ENCODE measurements around the gene CCDC137.

CCDC137 gene

GRCh38 chr17:81695801-81696200, 29.3 kb downstream of the CCDC137 start:
- no peaks in the 10 kb centered on the region for H3K27me3 Mint-ChIP-seq
- no peak for DNase-seq (ENCODE audit: low spot score in 2 of 2)
- peaks cover under 1% of the 10 kb centered on the region for H3K4me1 Mint-ChIP-seq
- no peak for ATAC-seq (ENCODE audit: low read depth)
- no peak overlapping the region for H3K27ac Mint-ChIP-seq
- peaks cover 15% of the 10 kb centered on the region for H3K36me3 Mint-ChIP-seq
- no peak overlapping the region for H3K4me3 Mint-ChIP-seq
- H3K9me3 Mint-ChIP-seq, result no peaks in the 10 kb centered on the region

GRCh38 chr17:81696218-81696941, 29.8 kb downstream of the CCDC137 start:
- Mint-ChIP-seq H3K27ac (no peak overlapping the region), H3K4me1 (peaks cover 3% of the 10 kb centered on the region), H3K9me3 (no peaks in the 10 kb centered on the region), H3K36me3 (peaks cover 17% of the 10 kb centered on the region), H3K27me3 (no peaks in the 10 kb centered on the region), H3K4me3 (no peak overlapping the region)
- ATAC-seq (ENCODE audit: low read depth), result no peak
- DNase-seq (ENCODE audit: low spot score in 2 of 2), result no peak

- Mint-ChIP-seq H3K4me1 (peaks cover 6% of the 10 kb centered on the region), H3K9me3 (no peaks in the 10 kb centered on the region), H3K4me3 (no peak overlapping the region), H3K27me3 (no peaks in the 10 kb centered on the region), H3K27ac (no peak overlapping the region), H3K36me3 (peaks cover 18% of the 10 kb centered on the region)
- ATAC-seq (ENCODE audit: low read depth) (no peak), DNase-seq (ENCODE audit: low spot score in 2 of 2) (no peak)
These were observed 30.9 kb downstream of the CCDC137 start for GRCh38 chr17:81697261-81698044.

- DNase-seq (ENCODE audit: low spot score in 2 of 2) (no peak), ATAC-seq (ENCODE audit: low read depth) (no peak)
- Mint-ChIP-seq H3K9me3 (no peaks in the 10 kb centered on the region), H3K4me3 (no peak overlapping the region), H3K4me1 (peaks cover 8% of the 10 kb centered on the region), H3K27me3 (no peaks in the 10 kb centered on the region), H3K36me3 (peaks cover 19% of the 10 kb centered on the region), H3K27ac (no peak overlapping the region)
These were observed 34.1 kb downstream of the CCDC137 start for GRCh38 chr17:81700353-81701287.

GRCh38 chr17:81701288-81702071, 34.9 kb downstream of the CCDC137 start:
- H3K4me1 Mint-ChIP-seq, result peaks cover 10% of the 10 kb centered on the region
- no peak overlapping the region for H3K27ac Mint-ChIP-seq
- no peak for DNase-seq (ENCODE audit: low spot score in 2 of 2)
- H3K4me3 Mint-ChIP-seq, result peak overlapping the region; percentile 94
- no peak for ATAC-seq (ENCODE audit: low read depth)
- no peaks in the 10 kb centered on the region for H3K27me3 Mint-ChIP-seq
- no peaks in the 10 kb centered on the region for H3K9me3 Mint-ChIP-seq
- peaks cover 23% of the 10 kb centered on the region for H3K36me3 Mint-ChIP-seq

GRCh38 chr17:81702934-81703746, 36.6 kb downstream of the CCDC137 start, which contains the start of gene MRPL12:
MRPL12 (plus strand) TSS chr17:81703367; CDS start chr17:81703502, 135 bp downstream.
- Mint-ChIP-seq H3K4me3 (peak within 1 kb of the TSS; percentile 94), H3K36me3 (peaks cover 19% of the 10 kb centered on the region), H3K27ac (peak within 1 kb of the TSS; percentile 97), H3K4me1 (peaks cover 10% of the 10 kb centered on the region), H3K27me3 (no peaks in the 10 kb centered on the region), H3K9me3 (no peaks in the 10 kb centered on the region)
- ATAC-seq (ENCODE audit: low read depth) (peak; percentile 95), DNase-seq (ENCODE audit: low spot score in 2 of 2) (peak; percentile 80 to 86)

GRCh38 chr17:81703747-81704654, 37.5 kb downstream of the CCDC137 start:
- Mint-ChIP-seq H3K9me3 (no peaks in the 10 kb centered on the region), H3K4me1 (peaks cover 10% of the 10 kb centered on the region), H3K36me3 (peaks cover 15% of the 10 kb centered on the region), H3K27me3 (no peaks in the 10 kb centered on the region), H3K27ac (peak overlapping the region; percentile 97), H3K4me3 (peak overlapping the region; percentile 69)
- no peak for ATAC-seq (ENCODE audit: low read depth)
- DNase-seq (ENCODE audit: low spot score in 2 of 2), result no peak

- Mint-ChIP-seq H3K4me3 (no peak overlapping the region), H3K27ac (no peak overlapping the region), H3K4me1 (peaks cover 12% of the 10 kb centered on the region), H3K27me3 (no peaks in the 10 kb centered on the region), H3K36me3 (peaks cover 15% of the 10 kb centered on the region), H3K9me3 (no peaks in the 10 kb centered on the region)
- ATAC-seq (ENCODE audit: low read depth) (no peak), DNase-seq (ENCODE audit: low spot score in 2 of 2) (no peak)
These were observed 39.1 kb downstream of the CCDC137 start for GRCh38 chr17:81705518-81706231.

GRCh38 chr17:81706232-81706611, 39.7 kb downstream of the CCDC137 start:
- Mint-ChIP-seq H3K9me3 (no peaks in the 10 kb centered on the region), H3K4me1 (peaks cover 13% of the 10 kb centered on the region), H3K36me3 (peaks cover 12% of the 10 kb centered on the region), H3K27ac (no peak overlapping the region), H3K4me3 (no peak overlapping the region), H3K27me3 (no peaks in the 10 kb centered on the region)
- DNase-seq (ENCODE audit: low spot score in 2 of 2) (no peak), ATAC-seq (ENCODE audit: low read depth) (no peak)

GRCh38 chr17:81706757-81707624, 40.5 kb downstream of the CCDC137 start:
- no peak overlapping the region for H3K4me3 Mint-ChIP-seq
- H3K36me3 Mint-ChIP-seq, result peaks cover 11% of the 10 kb centered on the region
- ATAC-seq (ENCODE audit: low read depth) (no peak), DNase-seq (ENCODE audit: low spot score in 2 of 2) (no peak)
- no peaks in the 10 kb centered on the region for H3K27me3 Mint-ChIP-seq
- no peaks in the 10 kb centered on the region for H3K9me3 Mint-ChIP-seq
- no peak overlapping the region for H3K27ac Mint-ChIP-seq
- H3K4me1 Mint-ChIP-seq, result peaks cover 10% of the 10 kb centered on the region

Measured in memory B cell (primary cell).